HEK293 (cell line): Measurements from ENCODE around the gene PPP2R5E.

Experiments
- CTCF ChIA-PET: fragments of 350-600 bp; formaldehyde crosslinking; extraction: SDS; loops from one replicate; lab custom pipeline; 2021; ENCODE audit warnings: antibody characterized with exemption; lab: Yijun Ruan, JAX
- POLR2A ChIA-PET: fragments of 300-600 bp; formaldehyde crosslinking; extraction: SDS; loops from one replicate; lab custom pipeline; 2020; ENCODE audit warnings: antibody characterized with exemption, inconsistent platforms; lab: Yijun Ruan, JAX
- H3K27ac ChIP-seq: fragments of 200-500 bp; sonication (Bioruptor generic); 2 replicates; pipeline ENCODE4 v1.5.1; 2014; ENCODE audit warnings: low read depth, low read length, control low read depth, inconsistent platforms; ENCODE audit errors: extremely low read depth
- H3K36me3 ChIP-seq, 2 experiments: fragments of 200-500 bp in 1 of 2; sonication (Bioruptor generic) in 1 of 2; 1 replicate in 1 of 2; 2 replicates in 1 of 2; pipeline ENCODE4 v1.5.1; 2014 to 2017; ENCODE audit warnings: inconsistent platforms in 2 of 2, low read length in 2 of 2; ENCODE audit not compliant: control insufficient read depth in 2 of 2, insufficient read depth in 1 of 2
- H3K4me1 ChIP-seq: fragments of 200-500 bp; sonication (Bioruptor generic); 2 replicates; pipeline ENCODE4 v1.5.1; 2014; ENCODE audit warnings: mild to moderate bottlenecking, low read length, inconsistent platforms; ENCODE audit not compliant: control insufficient read depth, insufficient read depth
- H3K4me3 ChIP-seq: 2 replicates; pipeline ENCODE4 v1.5.1; 2011; ENCODE audit warnings: low read depth, mild to moderate bottlenecking, control low read depth, low read length, moderate library complexity
- H3K9me3 ChIP-seq: fragments of 200-500 bp; sonication (Bioruptor generic); 2 replicates; pipeline ENCODE4 v1.5.1; 2014; ENCODE audit warnings: low read depth, low read length, inconsistent platforms; ENCODE audit not compliant: control insufficient read depth, insufficient read depth
- HOXC10 ChIP-seq: sonication (generic); formaldehyde crosslinking; IDR thresholded peaks from 2 replicates; pipeline ENCODE4 v1.8.1; 2023; ENCODE audit warnings: mild to moderate bottlenecking, missing genetic modification reagents
- PRDM1 ChIP-seq: fragments of 450-650 bp; formaldehyde crosslinking; IDR thresholded peaks from 2 replicates; pipeline ENCODE4; 2016; ENCODE audit warnings: missing biosample characterization, missing genetic modification characterization
- ZNF112 ChIP-seq: fragments of 450-650 bp; formaldehyde crosslinking; IDR thresholded peaks from 2 replicates; pipeline ENCODE4 v1.5.0; 2017; ENCODE audit warnings: missing biosample characterization, missing genetic modification characterization
- ZNF24 ChIP-seq: fragments of 450-650 bp; formaldehyde crosslinking; IDR thresholded peaks from 2 replicates; pipeline ENCODE4 v1.5.1; 2016; ENCODE audit warnings: missing biosample characterization, missing genetic modification characterization
- ZNF302 ChIP-seq: fragments of 450-650 bp; formaldehyde crosslinking; IDR thresholded peaks from 2 replicates; pipeline ENCODE4 v1.5.1; 2016; ENCODE audit warnings: missing biosample characterization, missing genetic modification characterization, low read depth
- ZNF544 ChIP-seq: fragments of 450-650 bp; formaldehyde crosslinking; IDR thresholded peaks from 2 replicates; pipeline ENCODE4 v1.5.0; 2017; ENCODE audit warnings: missing biosample characterization, missing genetic modification characterization
- ZNF626 ChIP-seq: fragments of 450-650 bp; sonication (Bioruptor Pico); formaldehyde crosslinking; IDR thresholded peaks from 2 replicates; pipeline ENCODE4 v1.5.1; 2018; ENCODE audit warnings: missing biosample characterization, missing genetic modification characterization, inconsistent platforms
- TF ChIP-seq, protein P1 (sequence below): fragments of 450-650 bp; formaldehyde crosslinking; IDR thresholded peaks from 2 replicates; pipeline ENCODE4 v1.5.1; 2016; ENCODE audit warnings: missing biosample characterization, missing genetic modification characterization
- TF ChIP-seq, protein P2 (sequence below): fragments of 450-650 bp; formaldehyde crosslinking; IDR thresholded peaks from 2 replicates; pipeline ENCODE4; 2016; ENCODE audit warnings: missing biosample characterization, missing genetic modification characterization
- TF ChIP-seq, protein P3 (sequence below): fragments of 450-650 bp; formaldehyde crosslinking; IDR thresholded peaks from 2 replicates; pipeline ENCODE4 v1.5.1; 2016; ENCODE audit warnings: missing biosample characterization, missing genetic modification characterization
- TF ChIP-seq, protein P4 (sequence below): fragments of 450-650 bp; formaldehyde crosslinking; IDR thresholded peaks from 2 replicates; pipeline ENCODE4 v1.5.1; 2017; ENCODE audit warnings: missing biosample characterization, missing genetic modification characterization
- TF ChIP-seq, protein P5 (sequence below): fragments of 450-650 bp; formaldehyde crosslinking; IDR thresholded peaks from 2 replicates; pipeline ENCODE4 v1.5.1; 2016; ENCODE audit warnings: missing biosample characterization, missing genetic modification characterization

The PPP2R5E gene

DNA sequence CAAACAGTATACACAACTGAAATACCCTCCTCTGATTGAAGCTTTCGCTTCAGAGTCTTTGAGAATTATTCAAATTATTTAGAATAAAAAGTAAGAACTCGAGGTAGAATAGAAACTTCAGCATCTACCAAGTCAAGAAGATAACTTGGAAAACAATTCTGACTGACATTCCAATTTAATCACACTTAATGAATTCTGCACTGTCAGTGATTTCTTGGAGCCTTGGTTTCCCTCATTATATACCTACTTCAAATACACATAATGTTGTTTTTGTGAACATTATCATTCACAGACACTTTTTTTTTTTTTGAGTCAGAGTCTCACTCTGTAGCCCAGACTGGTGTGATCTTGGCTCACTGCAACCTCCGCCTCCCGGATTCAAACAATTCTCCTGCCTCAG, 27.9 kb downstream of the PPP2R5E start:
- no peak for TF ChIP-seq ZNF626 (tag by site-specific recombination)
- TF ChIP-seq, protein P1, sequence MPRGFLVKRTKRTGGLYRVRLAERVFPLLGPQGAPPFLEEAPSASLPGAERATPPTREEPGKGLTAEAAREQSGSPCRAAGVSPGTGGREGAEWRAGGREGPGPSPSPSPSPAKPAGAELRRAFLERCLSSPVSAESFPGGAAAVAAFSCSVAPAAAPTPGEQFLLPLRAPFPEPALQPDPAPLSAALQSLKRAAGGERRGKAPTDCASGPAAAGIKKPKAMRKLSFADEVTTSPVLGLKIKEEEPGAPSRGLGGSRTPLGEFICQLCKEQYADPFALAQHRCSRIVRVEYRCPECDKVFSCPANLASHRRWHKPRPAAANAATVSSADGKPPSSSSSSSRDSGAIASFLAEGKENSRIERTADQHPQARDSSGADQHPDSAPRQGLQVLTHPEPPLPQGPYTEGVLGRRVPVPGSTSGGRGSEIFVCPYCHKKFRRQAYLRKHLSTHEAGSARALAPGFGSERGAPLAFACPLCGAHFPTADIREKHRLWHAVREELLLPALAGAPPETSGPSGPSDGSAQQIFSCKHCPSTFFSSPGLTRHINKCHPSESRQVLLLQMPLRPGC (tag by site-specific recombination), result no peak
- TF ChIP-seq ZNF544, result no peak
- TF ChIP-seq ZNF302 (tag by site-specific recombination), result no peak
- no peak for TF ChIP-seq ZNF24 (tag by site-specific recombination)
- TF ChIP-seq, protein P2, sequence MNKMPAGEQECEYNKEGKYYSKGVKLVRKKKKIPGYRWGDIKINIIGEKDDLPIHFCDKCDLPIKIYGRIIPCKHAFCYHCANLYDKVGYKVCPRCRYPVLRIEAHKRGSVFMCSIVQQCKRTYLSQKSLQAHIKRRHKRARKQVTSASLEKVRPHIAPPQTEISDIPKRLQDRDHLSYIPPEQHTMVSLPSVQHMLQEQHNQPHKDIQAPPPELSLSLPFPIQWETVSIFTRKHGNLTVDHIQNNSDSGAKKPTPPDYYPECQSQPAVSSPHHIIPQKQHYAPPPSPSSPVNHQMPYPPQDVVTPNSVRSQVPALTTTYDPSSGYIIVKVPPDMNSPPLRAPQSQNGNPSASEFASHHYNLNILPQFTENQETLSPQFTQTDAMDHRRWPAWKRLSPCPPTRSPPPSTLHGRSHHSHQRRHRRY, result no peak
- no peak for TF ChIP-seq ZNF112 (tag by site-specific recombination)
- TF ChIP-seq HOXC10 (CRISPR knock-in tag), result no peak
- Histone ChIP-seq H3K9me3 (no peaks in the 10 kb centered on the region), H3K4me3 (no peak overlapping the region), H3K4me1 (peaks cover 50% of the 10 kb centered on the region), H3K36me3 (peaks cover 0 to under 1% of the 10 kb centered on the region in 2 experiments; a peak in 1 of 3 replicates), H3K27ac (no peak overlapping the region)
- CTCF ChIA-PET, result no interaction called here
- POLR2A ChIA-PET, result no interaction called here

DNA sequence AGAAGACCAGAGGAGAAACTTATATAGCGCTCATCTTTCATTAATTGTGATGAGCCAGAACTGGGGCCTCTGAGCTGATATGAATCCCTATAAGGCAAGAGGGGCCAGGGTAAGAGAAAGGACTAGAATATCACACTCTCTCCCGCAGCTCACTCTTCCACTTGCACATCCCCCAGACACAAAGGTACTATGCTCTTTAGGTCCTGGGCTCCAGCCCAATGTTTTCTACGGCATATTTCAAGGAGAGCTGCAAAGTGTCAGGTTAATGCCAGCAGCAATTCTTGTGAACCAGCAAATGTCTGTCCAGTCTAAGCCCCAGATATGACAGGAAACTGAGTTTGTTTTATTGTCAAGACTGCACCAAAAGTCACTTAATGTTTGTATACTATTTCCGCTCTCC, 29.4 kb downstream of the PPP2R5E start:
- ChIA-PET CTCF (interaction anchor here (1.1 kb wide), 1 partner anchor 47 kb away, joined by 3 read pairs; no protein-coding TSS in a partner anchor), POLR2A (interaction anchor here (1.0 kb wide), 1 partner anchor 9 kb away, joined by 3 read pairs; no protein-coding TSS in a partner anchor)
- no peaks in the 10 kb centered on the region for H3K9me3 ChIP-seq
- peaks cover 51% of the 10 kb centered on the region for H3K4me1 ChIP-seq
- 0 out of 2 replicates have a peak, but pooled peaks have one; percentile 22 for TF ChIP-seq PRDM1 (tag by site-specific recombination)
- TF ChIP-seq, protein P3, sequence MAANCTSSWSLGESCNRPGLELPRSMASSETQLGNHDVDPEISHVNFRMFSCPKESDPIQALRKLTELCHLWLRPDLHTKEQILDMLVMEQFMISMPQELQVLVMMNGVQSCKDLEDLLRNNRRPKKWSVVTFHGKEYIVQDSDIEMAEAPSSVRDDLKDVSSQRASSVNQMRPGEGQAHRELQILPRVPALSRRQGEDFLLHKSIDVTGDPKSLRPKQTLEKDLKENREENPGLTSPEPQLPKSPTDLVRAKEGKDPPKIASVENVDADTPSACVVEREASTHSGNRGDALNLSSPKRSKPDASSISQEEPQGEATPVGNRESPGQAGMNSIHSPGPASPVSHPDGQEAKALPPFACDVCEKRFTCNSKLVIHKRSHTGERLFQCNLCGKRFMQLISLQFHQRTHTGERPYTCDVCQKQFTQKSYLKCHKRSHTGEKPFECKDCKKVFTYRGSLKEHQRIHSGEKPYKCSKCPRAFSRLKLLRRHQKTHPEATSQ (tag by site-specific recombination), result no peak
- H3K36me3 ChIP-seq, result no peaks in the 10 kb centered on the region
- H3K27ac ChIP-seq, result no peak overlapping the region
- no peak overlapping the region for H3K4me3 ChIP-seq

DNA sequence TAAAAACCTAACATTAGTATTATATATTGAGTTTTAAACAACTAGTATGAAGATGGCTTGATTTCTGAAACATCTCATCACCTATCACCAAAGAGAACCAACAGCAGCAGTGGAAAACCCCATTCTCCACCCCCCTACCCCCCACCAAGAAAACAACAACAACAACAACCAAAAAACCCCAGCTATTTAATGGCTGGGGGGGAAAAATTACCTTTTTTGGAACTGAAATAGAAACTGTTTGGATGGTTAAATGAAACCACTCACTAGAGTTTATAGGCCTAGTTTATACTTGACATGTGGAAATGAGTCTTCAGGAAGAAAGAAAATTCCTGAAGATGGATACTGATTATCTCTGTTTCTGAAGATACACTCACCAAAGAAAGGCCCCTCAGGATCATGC, 30.3 kb downstream of the PPP2R5E start:
- ChIA-PET POLR2A (interaction anchor here (1.0 kb wide), 1 partner anchor 8 kb away, joined by 3 read pairs; no protein-coding TSS in a partner anchor), CTCF (interaction anchor here (1.1 kb wide), 1 partner anchor 47 kb away, joined by 3 read pairs; no protein-coding TSS in a partner anchor)
- Histone ChIP-seq H3K9me3 (no peaks in the 10 kb centered on the region), H3K4me3 (no peak overlapping the region), H3K27ac (no peak overlapping the region), H3K4me1 (peaks cover 48% of the 10 kb centered on the region), H3K36me3 (no peaks in the 10 kb centered on the region)
- TF ChIP-seq, protein P4, sequence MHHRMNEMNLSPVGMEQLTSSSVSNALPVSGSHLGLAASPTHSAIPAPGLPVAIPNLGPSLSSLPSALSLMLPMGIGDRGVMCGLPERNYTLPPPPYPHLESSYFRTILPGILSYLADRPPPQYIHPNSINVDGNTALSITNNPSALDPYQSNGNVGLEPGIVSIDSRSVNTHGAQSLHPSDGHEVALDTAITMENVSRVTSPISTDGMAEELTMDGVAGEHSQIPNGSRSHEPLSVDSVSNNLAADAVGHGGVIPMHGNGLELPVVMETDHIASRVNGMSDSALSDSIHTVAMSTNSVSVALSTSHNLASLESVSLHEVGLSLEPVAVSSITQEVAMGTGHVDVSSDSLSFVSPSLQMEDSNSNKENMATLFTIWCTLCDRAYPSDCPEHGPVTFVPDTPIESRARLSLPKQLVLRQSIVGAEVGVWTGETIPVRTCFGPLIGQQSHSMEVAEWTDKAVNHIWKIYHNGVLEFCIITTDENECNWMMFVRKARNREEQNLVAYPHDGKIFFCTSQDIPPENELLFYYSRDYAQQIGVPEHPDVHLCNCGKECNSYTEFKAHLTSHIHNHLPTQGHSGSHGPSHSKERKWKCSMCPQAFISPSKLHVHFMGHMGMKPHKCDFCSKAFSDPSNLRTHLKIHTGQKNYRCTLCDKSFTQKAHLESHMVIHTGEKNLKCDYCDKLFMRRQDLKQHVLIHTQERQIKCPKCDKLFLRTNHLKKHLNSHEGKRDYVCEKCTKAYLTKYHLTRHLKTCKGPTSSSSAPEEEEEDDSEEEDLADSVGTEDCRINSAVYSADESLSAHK, result peak; percentile 67
- TF ChIP-seq, protein P5, sequence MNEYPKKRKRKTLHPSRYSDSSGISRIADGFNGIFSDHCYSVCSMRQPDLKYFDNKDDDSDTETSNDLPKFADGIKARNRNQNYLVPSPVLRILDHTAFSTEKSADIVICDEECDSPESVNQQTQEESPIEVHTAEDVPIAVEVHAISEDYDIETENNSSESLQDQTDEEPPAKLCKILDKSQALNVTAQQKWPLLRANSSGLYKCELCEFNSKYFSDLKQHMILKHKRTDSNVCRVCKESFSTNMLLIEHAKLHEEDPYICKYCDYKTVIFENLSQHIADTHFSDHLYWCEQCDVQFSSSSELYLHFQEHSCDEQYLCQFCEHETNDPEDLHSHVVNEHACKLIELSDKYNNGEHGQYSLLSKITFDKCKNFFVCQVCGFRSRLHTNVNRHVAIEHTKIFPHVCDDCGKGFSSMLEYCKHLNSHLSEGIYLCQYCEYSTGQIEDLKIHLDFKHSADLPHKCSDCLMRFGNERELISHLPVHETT (tag by site-specific recombination), result no peak
